Neural progenitor cell (in vitro differentiated cells): Measurements from ENCODE around the gene DCLK2.

Source experiments
- EZH2 ChIP-seq: fragments of 200-600 bp; sonication (generic); IDR thresholded peaks from 2 replicates; pipeline ENCODE4 v1.6.1; 2017; ENCODE audit warnings: antibody characterized with exemption, mild to moderate bottlenecking, moderate library complexity
- TF ChIP-seq, protein P1 (sequence below): fragments of 200-600 bp; sonication (generic); IDR thresholded peaks from 2 replicates; pipeline ENCODE4 v1.5.1; 2017; ENCODE audit warnings: antibody characterized with exemption, mild to moderate bottlenecking

DNA sequence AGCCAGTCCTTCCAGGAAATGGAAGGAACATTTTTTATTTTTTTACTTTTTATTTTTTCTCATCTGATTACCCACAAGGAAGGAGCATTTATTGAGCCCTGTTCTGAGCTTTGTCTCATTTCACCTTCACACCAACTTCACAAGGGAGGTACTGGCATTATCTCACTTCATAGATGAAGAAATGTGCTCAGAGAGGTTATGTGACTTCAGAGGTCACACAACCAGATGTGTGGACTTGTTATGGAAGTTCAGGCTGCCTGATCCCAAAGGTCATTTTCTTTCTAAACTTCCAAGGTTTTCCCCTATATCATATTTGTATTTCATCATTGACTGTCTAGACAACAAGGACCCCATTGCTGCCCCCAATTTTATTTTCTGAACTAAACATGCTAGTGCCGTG is 160.3 kb downstream of the DCLK2 start:
- TF ChIP-seq, protein P1, sequence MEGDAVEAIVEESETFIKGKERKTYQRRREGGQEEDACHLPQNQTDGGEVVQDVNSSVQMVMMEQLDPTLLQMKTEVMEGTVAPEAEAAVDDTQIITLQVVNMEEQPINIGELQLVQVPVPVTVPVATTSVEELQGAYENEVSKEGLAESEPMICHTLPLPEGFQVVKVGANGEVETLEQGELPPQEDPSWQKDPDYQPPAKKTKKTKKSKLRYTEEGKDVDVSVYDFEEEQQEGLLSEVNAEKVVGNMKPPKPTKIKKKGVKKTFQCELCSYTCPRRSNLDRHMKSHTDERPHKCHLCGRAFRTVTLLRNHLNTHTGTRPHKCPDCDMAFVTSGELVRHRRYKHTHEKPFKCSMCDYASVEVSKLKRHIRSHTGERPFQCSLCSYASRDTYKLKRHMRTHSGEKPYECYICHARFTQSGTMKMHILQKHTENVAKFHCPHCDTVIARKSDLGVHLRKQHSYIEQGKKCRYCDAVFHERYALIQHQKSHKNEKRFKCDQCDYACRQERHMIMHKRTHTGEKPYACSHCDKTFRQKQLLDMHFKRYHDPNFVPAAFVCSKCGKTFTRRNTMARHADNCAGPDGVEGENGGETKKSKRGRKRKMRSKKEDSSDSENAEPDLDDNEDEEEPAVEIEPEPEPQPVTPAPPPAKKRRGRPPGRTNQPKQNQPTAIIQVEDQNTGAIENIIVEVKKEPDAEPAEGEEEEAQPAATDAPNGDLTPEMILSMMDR, result no peak
- TF ChIP-seq EZH2, result no peak
